ELF-1 (cell line): ENCODE measurements around the gene MYO3B.

Experiments used
- DNase-seq: peaks from one replicate; pipeline ENCODE4 v3.0.0-alpha.2; 2016; ENCODE audit warnings: low read depth, low spot score

The MYO3B gene

GRCh38 chr2:170553748-170554147 is 375.8 kb downstream of the MYO3B start:
- DNase-seq, result no peak

DNA sequence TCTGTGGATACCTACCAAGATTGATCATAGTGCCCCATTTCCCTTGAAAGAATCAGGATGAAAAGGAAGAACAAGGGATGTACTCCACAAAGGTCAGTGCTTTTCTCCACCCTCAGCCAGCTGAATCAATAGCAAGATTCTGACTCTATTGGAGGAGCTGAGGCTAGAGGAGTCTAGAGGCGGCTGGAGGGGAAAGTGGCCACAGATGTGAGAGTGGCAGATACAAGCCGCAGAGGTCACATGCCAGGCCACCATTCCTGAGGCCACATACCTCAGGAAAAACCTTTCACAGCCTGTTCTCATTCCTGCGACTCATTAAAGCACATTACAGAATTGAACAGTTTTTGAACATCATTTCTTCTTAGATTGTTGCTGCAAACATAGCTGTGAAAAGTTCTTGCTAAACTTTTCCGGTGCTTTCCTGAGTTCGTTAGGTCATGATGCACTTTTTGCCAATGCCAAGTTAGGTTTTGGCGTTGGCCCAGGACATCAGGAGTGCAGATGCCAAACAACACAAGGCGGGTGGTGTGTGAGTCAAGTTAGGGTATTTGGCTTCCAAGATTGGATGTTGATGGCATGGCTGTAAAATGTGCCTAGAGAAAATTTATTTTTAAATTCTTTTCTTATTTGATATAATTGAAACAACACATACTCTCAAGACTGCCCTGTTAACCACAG is 376.5 kb downstream of the MYO3B start:
- no peak for DNase-seq

DNA sequence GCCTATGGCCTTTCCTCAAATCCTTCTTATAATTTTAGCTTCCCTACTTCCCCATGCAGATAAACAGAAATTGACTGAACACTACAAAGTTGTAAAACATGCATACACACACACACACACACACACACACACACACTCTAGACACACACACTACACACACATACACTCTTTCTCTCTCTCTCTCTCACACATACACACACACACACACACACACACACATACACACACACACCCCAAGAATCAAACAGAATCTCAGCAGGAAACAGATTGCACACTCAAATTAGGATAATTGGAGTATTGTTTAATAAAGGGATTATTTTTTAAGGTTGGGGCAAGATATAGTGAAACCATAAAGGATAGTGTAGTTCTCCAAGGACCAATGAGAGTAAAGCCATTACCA is 385.0 kb downstream of the MYO3B start:
- DNase-seq, result no peak

DNA sequence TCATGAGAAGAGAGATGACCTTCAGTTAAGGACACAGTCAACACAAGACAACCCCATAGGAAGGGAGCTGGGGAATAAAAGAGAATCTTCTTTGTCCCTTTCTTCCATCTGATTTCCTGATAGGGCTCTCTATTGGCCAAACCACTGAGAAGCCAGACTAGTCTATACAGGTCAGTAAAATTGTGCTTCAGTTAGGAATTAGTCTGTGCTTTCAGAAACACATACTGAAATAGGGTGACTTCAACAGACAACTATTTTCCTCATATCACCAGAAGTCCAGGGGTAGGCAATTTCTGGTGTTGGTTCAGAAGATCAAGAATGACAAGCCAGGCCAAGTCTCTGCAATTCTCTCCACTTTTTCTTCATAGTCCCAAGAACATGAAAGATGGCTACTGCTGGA is 385.5 kb downstream of the MYO3B start:
- no peak for DNase-seq

GRCh38 chr2:170566138-170566537 is 388.2 kb downstream of the MYO3B start:
- no peak for DNase-seq

DNA sequence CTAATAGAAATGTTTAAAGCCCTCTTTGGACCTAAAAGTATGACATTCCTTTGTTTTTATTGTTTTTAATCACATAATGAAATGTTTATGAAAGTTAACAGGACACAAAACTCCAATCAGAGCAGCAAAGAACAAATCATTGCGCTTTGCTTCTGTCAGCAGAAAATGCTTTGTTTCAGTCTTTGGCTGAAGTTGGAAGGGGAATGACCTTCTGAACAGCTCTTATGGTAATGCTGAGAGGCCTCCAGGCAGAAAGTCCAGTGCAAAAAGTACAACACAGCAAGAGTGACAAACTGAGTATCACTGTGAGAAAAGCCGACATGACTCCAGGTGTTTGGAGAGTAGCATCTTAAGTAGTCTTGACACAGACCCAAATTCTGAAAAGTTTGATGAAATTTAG is 389.5 kb downstream of the MYO3B start:
- no peak for DNase-seq

GRCh38 chr2:170568511-170568910 is 390.6 kb downstream of the MYO3B start:
- DNase-seq, result no peak

DNA sequence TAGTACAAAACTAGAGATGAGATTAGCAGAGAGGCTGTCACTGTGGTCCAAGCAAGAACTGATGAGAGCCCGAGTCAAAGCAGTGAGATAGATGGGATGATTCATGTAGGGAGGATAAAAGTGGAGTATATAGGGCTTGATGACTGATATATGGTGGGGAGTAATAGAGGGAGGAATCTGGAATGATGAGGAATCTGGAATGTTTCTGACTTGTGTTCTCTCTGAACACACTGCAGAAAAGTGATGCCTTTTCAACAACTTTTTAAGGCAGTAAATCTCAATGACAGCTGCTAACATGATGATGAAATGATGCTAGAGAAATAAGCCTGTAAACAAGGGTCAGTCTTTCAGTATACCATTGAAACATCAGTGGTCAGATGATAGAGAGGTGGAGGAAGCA is 393.7 kb downstream of the MYO3B start:
- DNase-seq, result no peak

DNA sequence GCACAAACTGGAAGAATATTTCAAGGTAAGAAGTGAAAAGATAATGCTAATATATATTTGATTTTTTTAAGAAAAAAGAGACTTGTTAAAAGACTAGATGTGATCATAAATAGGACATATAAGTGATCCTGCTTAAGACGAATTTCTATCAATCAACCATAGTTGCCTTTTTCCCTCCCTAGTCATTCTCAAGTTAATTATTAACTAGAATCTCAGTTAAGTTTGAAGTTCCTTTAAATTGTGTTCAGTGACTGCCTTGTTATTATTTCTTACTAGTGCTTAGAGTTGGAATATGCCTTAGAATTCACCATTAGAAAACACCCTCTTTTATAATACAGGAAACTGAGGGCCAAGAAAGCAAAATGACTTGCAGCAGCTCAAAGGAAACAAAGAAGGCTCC is 395.7 kb downstream of the MYO3B start:
- no peak for DNase-seq

GRCh38 chr2:170576296-170576695 is 398.3 kb downstream of the MYO3B start:
- no peak for DNase-seq

- DNase-seq, result no peak
Observed at GRCh38 chr2:170577356-170577755, 399.4 kb downstream of the MYO3B start.

DNA sequence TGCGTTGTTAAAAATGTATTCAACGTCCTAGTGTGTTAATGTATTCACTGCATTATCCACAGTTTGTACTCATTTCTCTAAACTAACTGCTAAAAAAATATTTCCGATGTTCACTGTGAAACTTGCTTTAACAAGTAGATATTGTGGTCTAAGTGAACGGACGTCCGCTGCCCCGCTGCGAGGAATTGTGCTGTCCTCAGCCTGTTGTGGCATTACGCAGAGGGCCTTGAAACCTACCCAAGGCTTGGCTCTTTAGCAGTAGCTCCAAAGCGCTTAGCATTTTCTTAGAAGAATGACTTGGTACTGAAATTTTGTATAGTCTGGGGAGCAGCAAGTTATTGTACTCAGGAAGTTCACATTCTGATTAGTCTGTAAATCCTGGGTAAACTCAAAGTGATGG is 400.7 kb downstream of the MYO3B start:
- DNase-seq, result no peak

DNA sequence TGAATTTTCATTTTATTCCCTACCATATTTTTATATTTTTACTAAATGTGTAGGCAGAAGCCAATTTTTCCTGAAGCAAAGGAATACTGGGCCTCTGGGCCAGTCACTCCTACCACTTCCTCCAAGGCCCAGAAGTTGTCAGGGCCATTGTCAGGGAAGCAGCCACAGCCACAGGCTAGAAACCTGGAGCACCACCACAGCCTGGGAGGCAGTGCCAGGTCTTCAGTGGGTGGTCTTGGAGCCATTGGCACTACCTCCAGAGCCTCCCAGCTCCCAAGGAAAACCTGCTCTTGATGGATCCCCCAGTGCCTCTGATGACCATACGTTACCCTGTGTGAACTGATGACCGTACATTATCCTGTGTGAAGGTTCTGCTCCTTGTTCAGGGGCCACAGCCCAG is 401.6 kb downstream of the MYO3B start:
- no peak for DNase-seq

- peak; percentile 21 for DNase-seq
Observed at GRCh38 chr2:170582313-170582712, 404.4 kb downstream of the MYO3B start.

- DNase-seq, result peak; percentile 26
Observed at GRCh38 chr2:170582751-170583463, 405.0 kb downstream of the MYO3B start.

GRCh38 chr2:170585067-170585466 is 407.1 kb downstream of the MYO3B start:
- DNase-seq, result no peak

DNA sequence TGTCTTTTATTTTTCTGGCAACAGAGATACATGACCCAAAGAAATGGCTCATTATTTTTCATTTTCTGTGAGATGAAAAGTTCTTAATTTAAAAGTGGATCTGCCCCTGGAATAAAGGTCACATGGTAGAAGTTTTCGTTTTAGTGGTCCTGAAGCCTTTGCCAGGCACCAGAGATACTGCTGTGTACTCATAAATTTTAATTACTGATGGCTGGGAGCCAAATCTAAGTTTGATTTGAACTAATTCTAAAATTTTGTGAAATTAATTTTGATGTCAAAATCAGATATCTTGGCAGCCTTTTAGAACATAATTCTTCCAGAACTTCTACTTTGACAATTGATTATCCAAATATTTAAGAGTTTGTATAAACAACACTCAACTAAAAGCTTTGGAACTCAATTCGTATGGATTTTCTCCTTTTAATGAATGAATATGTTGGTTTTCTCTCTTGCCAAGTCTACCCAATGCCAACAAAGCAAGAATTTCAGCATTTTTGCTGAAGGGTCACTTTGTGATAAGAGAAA is 408.7 kb downstream of the MYO3B start:
- no peak for DNase-seq

GRCh38 chr2:170587117-170587516 is 409.2 kb downstream of the MYO3B start:
- no peak for DNase-seq

GRCh38 chr2:170587922-170588321 is 410.0 kb downstream of the MYO3B start:
- DNase-seq, result no peak

DNA sequence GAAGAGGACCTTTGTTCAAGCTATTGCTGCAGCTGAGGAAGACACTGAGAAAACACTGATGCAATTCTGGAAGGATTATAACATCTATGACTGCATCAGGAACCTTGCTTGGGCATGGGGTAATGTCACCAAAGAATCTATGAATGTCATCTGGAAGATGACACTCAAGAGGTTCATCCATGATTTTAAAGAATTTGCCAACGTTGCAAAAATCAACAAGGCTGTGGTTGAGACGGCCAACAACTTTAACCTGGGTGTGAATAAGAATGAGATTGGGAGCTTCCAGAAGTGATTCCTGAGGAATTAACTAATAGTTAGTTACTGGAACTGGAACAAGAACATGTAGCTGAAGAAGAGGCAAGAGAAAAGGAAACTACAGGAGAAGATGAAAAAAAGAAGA is 410.8 kb downstream of the MYO3B start:
- no peak for DNase-seq

- DNase-seq, result no peak
Observed at GRCh38 chr2:170596576-170596975, 418.6 kb downstream of the MYO3B start.

DNA sequence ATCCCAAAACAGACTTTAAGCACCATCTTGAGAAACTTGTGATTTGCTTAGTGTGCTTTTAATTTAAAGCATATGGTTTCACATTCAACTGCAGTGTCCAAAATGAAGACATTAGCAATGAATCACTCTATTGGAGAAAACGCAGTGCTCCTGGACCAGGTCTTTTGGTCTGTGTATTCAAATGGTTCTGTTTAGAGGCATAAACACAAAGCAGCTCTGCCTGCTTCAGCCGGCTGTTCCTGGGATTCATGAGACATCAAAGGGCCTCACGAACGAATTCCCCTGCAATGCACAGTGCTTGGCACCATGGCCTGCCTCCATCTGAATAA is 420.1 kb downstream of the MYO3B start:
- no peak for DNase-seq

DNA sequence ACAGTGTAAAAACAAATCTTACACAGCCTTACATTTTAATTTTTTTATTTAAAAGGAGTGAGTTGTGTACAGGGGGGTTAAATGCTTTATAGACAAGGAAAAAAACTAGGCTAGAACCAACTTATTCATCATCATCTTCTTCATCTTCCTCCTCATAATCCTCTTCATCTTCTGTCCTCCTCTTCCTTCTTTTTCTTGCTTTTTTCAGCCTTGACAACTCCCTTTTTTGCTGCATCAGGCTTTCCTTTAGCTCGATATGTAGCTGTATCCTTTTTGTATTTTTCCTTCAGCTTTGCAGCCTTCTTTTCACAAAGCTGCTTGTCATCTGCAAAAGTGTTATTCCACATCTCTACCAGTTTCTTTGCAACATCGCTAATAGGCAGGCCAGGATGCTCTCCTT is 423.5 kb downstream of the MYO3B start:
- DNase-seq, result no peak
